ENCODE measurements around the gene DNAH5. TPM values are rescaled to one million over a fixed set of nuclear protein-coding genes. Genes with fewer than 3 reads are reported as not detected.

The DNAH5 gene
- total and polyA plus RNA-seq, 2 of the 8 experiments (the other 6 are each of a cell fraction or from before 2014, with no cell fraction given) = 0.30 to 0.73 TPM

GRCh38 chr5:13957032-13957645 lies 12.7 kb upstream of the DNAH5 start:
- Histone ChIP-seq H3K27ac (ENCODE audit: low read depth, low read length) (no peak overlapping the region), H3K4me3 (ENCODE audit: extremely low read depth in 1 of 4, insufficient read depth in 2 of 4, low read depth in 3 of 4, low read length in 4 of 4) (no peak overlapping the region), H4K8ac (ENCODE audit: extremely low read depth, insufficient read depth, low read length) (no peak overlapping the region), H3K18ac (ENCODE audit: extremely low read depth, low read length) (no peak overlapping the region), H3K79me1 (ENCODE audit: low read depth, low read length) (no peaks in the 10 kb centered on the region), H3K23ac (ENCODE audit: insufficient read length) (no peak overlapping the region), H3K4me2 (ENCODE audit: insufficient read depth in 1 of 2, low read depth in 2 of 2, low read length in 2 of 2) (no peak overlapping the region), H3K36me3 (ENCODE audit: control insufficient read depth in 2 of 4, insufficient read depth in 4 of 4, low read length in 3 of 4) (no peaks in the 10 kb centered on the region), H2AFZ (ENCODE audit: low read length) (no peak overlapping the region), H2BK5ac (ENCODE audit: low read depth, low read length) (no peak overlapping the region), H4K5ac (ENCODE audit: insufficient read length, low read depth, low read length) (no peak overlapping the region), H3K14ac (ENCODE audit: insufficient read length) (no peak overlapping the region), H2BK20ac (ENCODE audit: low read length) (no peak overlapping the region), H2AK5ac (ENCODE audit: low read depth, low read length) (no peak overlapping the region), H3K9me3 (ENCODE audit: insufficient read depth in 2 of 2, low read depth in 1 of 2, low read length in 1 of 2) (no peaks in the 10 kb centered on the region), H3K23me2 (ENCODE audit: low read depth, low read length) (no peaks in the 10 kb centered on the region; the same call in 1 of the 2 replicates), H3K9ac (replicated peaks in 1 of 4; ENCODE audit: extremely low read depth in 1 of 4, low read depth in 3 of 4, low read length in 3 of 4) (no peak overlapping the region), H3K4ac (replicated peaks; ENCODE audit: insufficient read length, low read depth, low read length) (no peak overlapping the region), H3K56ac (replicated peaks; ENCODE audit: insufficient read length, low read depth, low read length) (no peak overlapping the region), H2BK15ac (ENCODE audit: low read length) (no peak overlapping the region), H4K91ac (replicated peaks; ENCODE audit: insufficient read length, low read length) (no peak overlapping the region), H2BK12ac (ENCODE audit: low read depth, low read length) (no peak overlapping the region), H3K27me3 (replicated peaks in 1 of 4; ENCODE audit: control insufficient read depth in 3 of 4, extremely low read depth in 1 of 4, insufficient read depth in 3 of 4, low read length in 3 of 4) (no peaks in the 10 kb centered on the region), H4K20me1 (replicated peaks in 1 of 2; ENCODE audit: control insufficient read depth in 1 of 2, insufficient read depth in 2 of 2, low read length in 2 of 2) (no peaks in the 10 kb centered on the region), H3K79me2 (ENCODE audit: control insufficient read depth in 1 of 2, insufficient read depth in 2 of 2, low read length in 2 of 2) (no peaks in the 10 kb centered on the region), H2BK120ac (replicated peaks; ENCODE audit: low read depth, low read length) (no peak overlapping the region), H3K4me1 (replicated peaks in 1 of 4; ENCODE audit: control insufficient read depth in 3 of 4, insufficient read depth in 4 of 4, low read length in 3 of 4) (no peaks in the 10 kb centered on the region)
- DNase-seq (ENCODE audit: low read depth in 1 of 2, low spot score in 2 of 2) (no peak), FAIRE-seq (peak; percentile 99)
- ChIA-PET CTCF (ENCODE audit: partially characterized antibody) (interaction anchor here (0.6 to 1.5 kb wide), 13 partner anchors 8 to 821 kb away, joined by 3 to 7 read pairs (median 3); partner anchors contain the start of gene DNAH5), POLR2A (ENCODE audit: partially characterized antibody) (interaction anchor here (0.6 kb wide), 1 partner anchor 24 kb away, joined by 3 read pairs; no protein-coding TSS in a partner anchor)
- peak in 2 of 3 experiments; percentile 68 to 82; a peak in 3 of 4 replicates for TF ChIP-seq CTCF (IDR thresholded peaks at IDR 0.05; ENCODE audit: control extremely low read depth in 1 of 3, insufficient read depth in 1 of 3, low read depth in 1 of 3, low read length in 3 of 3)
- no peak for TF ChIP-seq GTF2F1 (IDR thresholded peaks at IDR 0.05; ENCODE audit: borderline replicate concordance, low read depth, low read length)
- no peak for TF ChIP-seq TEAD4 (IDR thresholded peaks at IDR 0.05; ENCODE audit: low read depth, low read length)
- no peak for TF ChIP-seq PHF8 (conservative IDR thresholded peaks at IDR 0.05; ENCODE audit: low read depth, low read length)
- TF ChIP-seq KDM5A (IDR thresholded peaks at IDR 0.05; ENCODE audit: low read length) = no peak
- TF ChIP-seq RAD21 (IDR thresholded peaks at IDR 0.05 in 1 of 2, conservative IDR thresholded peaks at IDR 0.05 in 1 of 2; ENCODE audit: low read depth in 2 of 2, low read length in 2 of 2) = peak; percentile 97
- no peak for TF ChIP-seq SIRT6 (IDR thresholded peaks at IDR 0.05; ENCODE audit: low read length)

All from H1 (cell line).